Endothelial cell (in vitro differentiated cells): Measurements from ENCODE around the gene ZNF865. TPM values are rescaled to one million over a fixed set of nuclear protein-coding genes. Genes with fewer than 3 reads are reported as not detected.

ENCODE experiments used
- DNase-seq: peaks from one replicate; pipeline ENCODE4 v3.0.0; 2021; ENCODE audit warnings: low spot score
- H3K27ac Mint-ChIP-seq: one replicate; pipeline ENCODE4 v1.8.0; 2021; ENCODE audit warnings: mixed read lengths, inconsistent platforms; ENCODE audit not compliant: unreplicated experiment
- H3K27me3 Mint-ChIP-seq: one replicate; pipeline ENCODE4 v1.8.0; 2021; ENCODE audit warnings: mild to moderate bottlenecking, moderate library complexity, mixed read lengths, inconsistent platforms; ENCODE audit not compliant: unreplicated experiment
- H3K36me3 Mint-ChIP-seq: one replicate; pipeline ENCODE4 v1.8.0; 2021; ENCODE audit warnings: mild to moderate bottlenecking, low read depth, mixed read lengths, inconsistent platforms; ENCODE audit not compliant: unreplicated experiment
- H3K4me1 Mint-ChIP-seq: one replicate; pipeline ENCODE4 v1.8.0; 2021; ENCODE audit warnings: mild to moderate bottlenecking, mixed read lengths, inconsistent platforms; ENCODE audit not compliant: unreplicated experiment
- H3K4me3 Mint-ChIP-seq: one replicate; pipeline ENCODE4 v1.8.0; 2021; ENCODE audit warnings: mild to moderate bottlenecking, mixed read lengths, inconsistent platforms; ENCODE audit not compliant: unreplicated experiment
- H3K9me3 Mint-ChIP-seq: one replicate; pipeline ENCODE4 v1.8.0; 2021; ENCODE audit warnings: mixed read lengths, inconsistent platforms; ENCODE audit not compliant: unreplicated experiment
- CTCF ChIP-seq: fragments of 200-600 bp; sonication (generic); IDR thresholded peaks from one replicate; pipeline ENCODE4 v1.5.0; 2021; ENCODE audit warnings: antibody characterized with exemption; ENCODE audit not compliant: unreplicated experiment
- total RNA-seq: library from RNA; stranded (reverse); fragmentation: NEBNext Ultra II Directional; extraction: Animal tissue kit (Norgen Biotek cat#: 25700); gene quantifications from one replicate; pipeline ENCODE4 v1.2.1, GENCODE V29; 2021; ENCODE audit not compliant: unreplicated experiment

The ZNF865 gene
- total RNA-seq, 1 donor from 2014 or later: 14.5 TPM

- peak overlapping the region; percentile 42 for H3K27ac Mint-ChIP-seq
- H3K4me3 Mint-ChIP-seq: peak overlapping the region; percentile 88
- no peaks in the 10 kb centered on the region for H3K9me3 Mint-ChIP-seq
- TF ChIP-seq CTCF: no peak
- DNase-seq: no peak
- peaks cover 36% of the 10 kb centered on the region for H3K27me3 Mint-ChIP-seq
- peaks cover 20% of the 10 kb centered on the region for H3K4me1 Mint-ChIP-seq
- H3K36me3 Mint-ChIP-seq: peaks cover 15% of the 10 kb centered on the region
Measured at GRCh38 chr19:55649268-55650125, 44.0 kb downstream of the ZNF865 start.

GRCh38 chr19:55650126-55650557 is 44.7 kb downstream of the ZNF865 start:
- H3K27ac Mint-ChIP-seq: peak overlapping the region; percentile 42
- peak overlapping the region; percentile 44 for H3K4me3 Mint-ChIP-seq
- H3K4me1 Mint-ChIP-seq: peaks cover 21% of the 10 kb centered on the region
- H3K27me3 Mint-ChIP-seq: peaks cover 37% of the 10 kb centered on the region
- TF ChIP-seq CTCF: no peak
- H3K36me3 Mint-ChIP-seq: peaks cover 16% of the 10 kb centered on the region
- H3K9me3 Mint-ChIP-seq: no peaks in the 10 kb centered on the region
- no peak for DNase-seq

GRCh38 chr19:55650602-55651230 is 45.3 kb downstream of the ZNF865 start:
- peak overlapping the region; percentile 51 for H3K4me3 Mint-ChIP-seq
- H3K27ac Mint-ChIP-seq: no peak overlapping the region
- peaks cover 14% of the 10 kb centered on the region for H3K36me3 Mint-ChIP-seq
- peaks cover 21% of the 10 kb centered on the region for H3K4me1 Mint-ChIP-seq
- no peaks in the 10 kb centered on the region for H3K9me3 Mint-ChIP-seq
- TF ChIP-seq CTCF: no peak
- peaks cover 36% of the 10 kb centered on the region for H3K27me3 Mint-ChIP-seq
- no peak for DNase-seq

GRCh38 chr19:55651236-55651635 is 45.8 kb downstream of the ZNF865 start:
- Mint-ChIP-seq H3K4me3 (peak overlapping the region; percentile 51), H3K36me3 (peaks cover 19% of the 10 kb centered on the region), H3K27me3 (peaks cover 41% of the 10 kb centered on the region), H3K27ac (no peak overlapping the region), H3K9me3 (no peaks in the 10 kb centered on the region), H3K4me1 (peaks cover 25% of the 10 kb centered on the region)
- no peak for DNase-seq
- no peak for TF ChIP-seq CTCF
